Endothelial cell (in vitro differentiated cells): ENCODE data around the gene EIF2B4. TPM values are rescaled to one million over a fixed set of nuclear protein-coding genes. Genes with fewer than 3 reads are reported as not detected.

ENCODE experiments used
- DNase-seq: peaks from one replicate; pipeline ENCODE4 v3.0.0; 2021; ENCODE audit warnings: low spot score
- H3K27ac Mint-ChIP-seq: one replicate; pipeline ENCODE4 v1.8.0; 2021; ENCODE audit warnings: mixed read lengths, inconsistent platforms; ENCODE audit not compliant: unreplicated experiment
- H3K27me3 Mint-ChIP-seq: one replicate; pipeline ENCODE4 v1.8.0; 2021; ENCODE audit warnings: mild to moderate bottlenecking, moderate library complexity, mixed read lengths, inconsistent platforms; ENCODE audit not compliant: unreplicated experiment
- H3K36me3 Mint-ChIP-seq: one replicate; pipeline ENCODE4 v1.8.0; 2021; ENCODE audit warnings: mild to moderate bottlenecking, low read depth, mixed read lengths, inconsistent platforms; ENCODE audit not compliant: unreplicated experiment
- H3K4me1 Mint-ChIP-seq: one replicate; pipeline ENCODE4 v1.8.0; 2021; ENCODE audit warnings: mild to moderate bottlenecking, mixed read lengths, inconsistent platforms; ENCODE audit not compliant: unreplicated experiment
- H3K4me3 Mint-ChIP-seq: one replicate; pipeline ENCODE4 v1.8.0; 2021; ENCODE audit warnings: mild to moderate bottlenecking, mixed read lengths, inconsistent platforms; ENCODE audit not compliant: unreplicated experiment
- H3K9me3 Mint-ChIP-seq: one replicate; pipeline ENCODE4 v1.8.0; 2021; ENCODE audit warnings: mixed read lengths, inconsistent platforms; ENCODE audit not compliant: unreplicated experiment
- total RNA-seq: library from RNA; stranded (reverse); fragmentation: NEBNext Ultra II Directional; extraction: Animal tissue kit (Norgen Biotek cat#: 25700); gene quantifications from one replicate; pipeline ENCODE4 v1.2.1, GENCODE V29; 2021; ENCODE audit not compliant: unreplicated experiment
- TF ChIP-seq, protein P1 (sequence below): fragments of 200-600 bp; sonication (generic); IDR thresholded peaks from one replicate; pipeline ENCODE4 v1.5.0; 2021; ENCODE audit warnings: antibody characterized with exemption; ENCODE audit not compliant: unreplicated experiment

Gene EIF2B4
- total RNA-seq, 1 donor from 2014 or later: 48.6 TPM

- H3K9me3 Mint-ChIP-seq: no peaks in the 10 kb centered on the region
Observed at GRCh38 chr2:27379836-27380625, 9.9 kb upstream of the EIF2B4 start.

DNA sequence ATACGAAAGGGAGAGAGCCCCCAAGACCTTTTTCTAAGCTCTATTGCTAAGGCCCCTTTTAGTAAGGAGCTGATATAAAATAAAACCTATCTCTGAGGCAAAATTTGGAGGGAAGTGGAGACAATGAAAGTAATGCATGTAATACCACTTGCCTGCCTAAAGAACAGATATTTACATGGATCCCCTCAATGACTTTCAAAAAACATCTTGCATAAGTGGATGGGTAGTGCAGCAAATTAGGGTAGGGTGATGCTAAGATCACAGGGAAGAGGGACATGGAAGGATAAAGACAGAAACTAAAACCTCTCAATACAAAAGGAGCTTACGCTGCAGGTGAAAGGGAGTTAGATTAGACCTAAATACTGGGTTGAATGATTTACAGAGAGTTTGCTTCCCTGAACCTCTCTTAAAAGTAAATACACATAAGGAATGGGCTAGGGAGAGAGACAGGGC is 9.3 kb upstream of the EIF2B4 start:
- H3K9me3 Mint-ChIP-seq: no peaks in the 10 kb centered on the region
- peak overlapping the region; percentile 98 for H3K27ac Mint-ChIP-seq
- no peak for DNase-seq
- H3K4me3 Mint-ChIP-seq: peak overlapping the region; percentile 93
- peaks cover 60% of the 10 kb centered on the region for H3K36me3 Mint-ChIP-seq
- H3K27me3 Mint-ChIP-seq: peaks cover 21% of the 10 kb centered on the region
- peaks cover 17% of the 10 kb centered on the region for H3K4me1 Mint-ChIP-seq
- TF ChIP-seq, protein P1, sequence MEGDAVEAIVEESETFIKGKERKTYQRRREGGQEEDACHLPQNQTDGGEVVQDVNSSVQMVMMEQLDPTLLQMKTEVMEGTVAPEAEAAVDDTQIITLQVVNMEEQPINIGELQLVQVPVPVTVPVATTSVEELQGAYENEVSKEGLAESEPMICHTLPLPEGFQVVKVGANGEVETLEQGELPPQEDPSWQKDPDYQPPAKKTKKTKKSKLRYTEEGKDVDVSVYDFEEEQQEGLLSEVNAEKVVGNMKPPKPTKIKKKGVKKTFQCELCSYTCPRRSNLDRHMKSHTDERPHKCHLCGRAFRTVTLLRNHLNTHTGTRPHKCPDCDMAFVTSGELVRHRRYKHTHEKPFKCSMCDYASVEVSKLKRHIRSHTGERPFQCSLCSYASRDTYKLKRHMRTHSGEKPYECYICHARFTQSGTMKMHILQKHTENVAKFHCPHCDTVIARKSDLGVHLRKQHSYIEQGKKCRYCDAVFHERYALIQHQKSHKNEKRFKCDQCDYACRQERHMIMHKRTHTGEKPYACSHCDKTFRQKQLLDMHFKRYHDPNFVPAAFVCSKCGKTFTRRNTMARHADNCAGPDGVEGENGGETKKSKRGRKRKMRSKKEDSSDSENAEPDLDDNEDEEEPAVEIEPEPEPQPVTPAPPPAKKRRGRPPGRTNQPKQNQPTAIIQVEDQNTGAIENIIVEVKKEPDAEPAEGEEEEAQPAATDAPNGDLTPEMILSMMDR: no peak

More at GRCh38 chr2:27379836-27380625, 9.9 kb upstream of the EIF2B4 start:
- Mint-ChIP-seq H3K27me3 (peaks cover 21% of the 10 kb centered on the region), H3K36me3 (peaks cover 59% of the 10 kb centered on the region), H3K4me3 (peak overlapping the region; percentile 93), H3K27ac (peak overlapping the region; percentile 98), H3K4me1 (peaks cover 17% of the 10 kb centered on the region)
- TF ChIP-seq, protein P1: no peak
- DNase-seq: no peak

- DNase-seq: no peak
- no peaks in the 10 kb centered on the region for H3K9me3 Mint-ChIP-seq
- peaks cover 17% of the 10 kb centered on the region for H3K4me1 Mint-ChIP-seq
- peak overlapping the region; percentile 98 for H3K27ac Mint-ChIP-seq
- H3K4me3 Mint-ChIP-seq: peak overlapping the region; percentile 93
- H3K27me3 Mint-ChIP-seq: peaks cover 21% of the 10 kb centered on the region
- TF ChIP-seq, protein P1: no peak
- H3K36me3 Mint-ChIP-seq: peaks cover 59% of the 10 kb centered on the region
Observed at GRCh38 chr2:27378809-27379290, 8.7 kb upstream of the EIF2B4 start.

- H3K4me1 Mint-ChIP-seq: peaks cover 17% of the 10 kb centered on the region
- peaks cover 23% of the 10 kb centered on the region for H3K27me3 Mint-ChIP-seq
- peaks cover 53% of the 10 kb centered on the region for H3K36me3 Mint-ChIP-seq
- H3K9me3 Mint-ChIP-seq: no peaks in the 10 kb centered on the region
- TF ChIP-seq, protein P1: no peak
- no peak overlapping the region for H3K27ac Mint-ChIP-seq
- DNase-seq: no peak
- no peak overlapping the region for H3K4me3 Mint-ChIP-seq
Observed at GRCh38 chr2:27378096-27378808, 8.1 kb upstream of the EIF2B4 start.
